Skeletal muscle tissue (tissue), 4 donors: Measurements from ENCODE around the gene TMEM163. TPM values are rescaled to one million over a fixed set of nuclear protein-coding genes. Genes with fewer than 3 reads are reported as not detected.

ENCODE experiments used
- H3K27ac ChIP-seq: one replicate; pipeline ENCODE4 v1.7.0; 2013; ENCODE audit warnings: mild to moderate bottlenecking, low read depth, low read length, inconsistent platforms
- H3K27me3 ChIP-seq, 3 donors: one replicate each; pipeline ENCODE4 v1.7.0; 2013; ENCODE audit warnings: low read length in 3 of 3; ENCODE audit not compliant: control insufficient read depth in 3 of 3, insufficient read depth in 3 of 3
- H3K36me3 ChIP-seq, 3 donors: one replicate each; pipeline ENCODE4 v1.7.0; 2013; ENCODE audit warnings: low read length in 3 of 3; ENCODE audit not compliant: control insufficient read depth in 3 of 3, insufficient read depth in 3 of 3
- H3K4me1 ChIP-seq, 3 donors: one replicate each; pipeline ENCODE4 v1.7.0; 2013; ENCODE audit warnings: low read length in 3 of 3, mild to moderate bottlenecking in 3 of 3; ENCODE audit not compliant: control insufficient read depth in 3 of 3, insufficient read depth in 3 of 3
- H3K4me3 ChIP-seq, 3 donors: one replicate each; pipeline ENCODE4 v1.7.0; 2013; ENCODE audit warnings: low read length in 3 of 3
- H3K9ac ChIP-seq, 3 donors: one replicate each; pipeline ENCODE4 v1.7.0; 2013; ENCODE audit warnings: low read length in 3 of 3, mild to moderate bottlenecking in 3 of 3, moderate library complexity in 2 of 3, low read depth in 1 of 3
- H3K9me3 ChIP-seq, 3 donors: one replicate each; pipeline ENCODE4 v1.7.0; 2013; ENCODE audit warnings: low read length in 3 of 3; ENCODE audit not compliant: control insufficient read depth in 3 of 3
- total RNA-seq: library from RNA; depleted of rRNA; stranded (reverse); fragments of >200 nt; gene quantifications from one replicate; pipeline ENCODE4 v1.2.3, GENCODE V29; 2014
- donor health status: Osteomylitis.

Gene TMEM163
- total RNA-seq, 1 donor from 2014 or later, result 1.0 TPM

GRCh38 chr2:134700730-134701129 lies 18.1 kb downstream of the TMEM163 start:
- H3K27ac ChIP-seq, result no peak overlapping the region
- no peaks in the 10 kb centered on the region for H3K36me3 ChIP-seq
- H3K27me3 ChIP-seq, result peaks cover 0 to 15% (median 3%) of the 10 kb centered on the region in 3 donors
- no peak overlapping the region for H3K9ac ChIP-seq
- no peak overlapping the region for H3K4me3 ChIP-seq
- H3K4me1 ChIP-seq, result no peaks in the 10 kb centered on the region
- H3K9me3 ChIP-seq, result no peaks in the 10 kb centered on the region

- Histone ChIP-seq H3K4me3 (no peak overlapping the region), H3K9me3 (no peaks in the 10 kb centered on the region), H3K27me3 (peaks cover 0 to 3% (median 0%) of the 10 kb centered on the region in 3 donors), H3K36me3 (no peaks in the 10 kb centered on the region), H3K4me1 (no peaks in the 10 kb centered on the region), H3K9ac (no peak overlapping the region), H3K27ac (no peak overlapping the region)
Measured at GRCh38 chr2:134694411-134694810, 24.4 kb downstream of the TMEM163 start.

GRCh38 chr2:134693359-134694330 lies 25.2 kb downstream of the TMEM163 start:
- Histone ChIP-seq H3K9me3 (no peaks in the 10 kb centered on the region), H3K4me3 (no peak overlapping the region), H3K27ac (no peak overlapping the region), H3K36me3 (no peaks in the 10 kb centered on the region), H3K4me1 (no peaks in the 10 kb centered on the region), H3K27me3 (peaks cover 0 to 3% (median 0%) of the 10 kb centered on the region in 3 donors), H3K9ac (no peak overlapping the region)

GRCh38 chr2:134692499-134692898 lies 26.3 kb downstream of the TMEM163 start:
- no peak overlapping the region for H3K27ac ChIP-seq
- H3K4me3 ChIP-seq, result no peak overlapping the region
- H3K4me1 ChIP-seq, result no peaks in the 10 kb centered on the region
- H3K36me3 ChIP-seq, result no peaks in the 10 kb centered on the region
- no peaks in the 10 kb centered on the region for H3K9me3 ChIP-seq
- no peaks in the 10 kb centered on the region for H3K27me3 ChIP-seq
- no peak overlapping the region for H3K9ac ChIP-seq

GRCh38 chr2:134690629-134691215 lies 28.1 kb downstream of the TMEM163 start:
- Histone ChIP-seq H3K27ac (no peak overlapping the region), H3K9ac (no peak overlapping the region), H3K36me3 (no peaks in the 10 kb centered on the region), H3K9me3 (no peaks in the 10 kb centered on the region), H3K4me3 (no peak overlapping the region), H3K27me3 (no peaks in the 10 kb centered on the region), H3K4me1 (no peaks in the 10 kb centered on the region)

GRCh38 chr2:134689315-134689714 lies 29.5 kb downstream of the TMEM163 start:
- no peaks in the 10 kb centered on the region for H3K27me3 ChIP-seq
- H3K4me3 ChIP-seq, result no peak overlapping the region
- no peak overlapping the region for H3K9ac ChIP-seq
- H3K4me1 ChIP-seq, result no peaks in the 10 kb centered on the region
- H3K9me3 ChIP-seq, result no peaks in the 10 kb centered on the region
- no peak overlapping the region for H3K27ac ChIP-seq
- no peaks in the 10 kb centered on the region for H3K36me3 ChIP-seq

GRCh38 chr2:134685967-134686366 lies 32.8 kb downstream of the TMEM163 start:
- no peaks in the 10 kb centered on the region for H3K36me3 ChIP-seq
- no peaks in the 10 kb centered on the region for H3K9me3 ChIP-seq
- no peak overlapping the region for H3K27ac ChIP-seq
- no peaks in the 10 kb centered on the region for H3K4me1 ChIP-seq
- no peak overlapping the region for H3K9ac ChIP-seq
- no peak overlapping the region for H3K4me3 ChIP-seq
- H3K27me3 ChIP-seq, result no peaks in the 10 kb centered on the region

- H3K4me1 ChIP-seq, result no peaks in the 10 kb centered on the region
- H3K27ac ChIP-seq, result no peak overlapping the region
- no peak overlapping the region for H3K9ac ChIP-seq
Measured at GRCh38 chr2:134683561-134684112, 35.2 kb downstream of the TMEM163 start.

GRCh38 chr2:134682726-134683125 lies 36.1 kb downstream of the TMEM163 start:
- no peak overlapping the region for H3K9ac ChIP-seq
- H3K4me3 ChIP-seq, result no peak overlapping the region
- H3K27ac ChIP-seq, result no peak overlapping the region
- no peaks in the 10 kb centered on the region for H3K27me3 ChIP-seq
- no peaks in the 10 kb centered on the region for H3K4me1 ChIP-seq
- H3K9me3 ChIP-seq, result no peaks in the 10 kb centered on the region
- H3K36me3 ChIP-seq, result no peaks in the 10 kb centered on the region

More at GRCh38 chr2:134683561-134684112, 35.2 kb downstream of the TMEM163 start:
- no peaks in the 10 kb centered on the region for H3K36me3 ChIP-seq
- H3K9me3 ChIP-seq, result no peaks in the 10 kb centered on the region
- no peaks in the 10 kb centered on the region for H3K27me3 ChIP-seq
- no peak overlapping the region for H3K4me3 ChIP-seq

- Histone ChIP-seq H3K27me3 (no peaks in the 10 kb centered on the region), H3K4me1 (no peaks in the 10 kb centered on the region), H3K9ac (no peak overlapping the region), H3K4me3 (no peak overlapping the region), H3K9me3 (no peaks in the 10 kb centered on the region), H3K27ac (no peak overlapping the region), H3K36me3 (no peaks in the 10 kb centered on the region)
Measured at GRCh38 chr2:134681201-134681600, 37.6 kb downstream of the TMEM163 start.
